Activated naive CD8-positive, alpha-beta T cell treated with anti-CD3 and anti-CD28 coated beads, Interleukin-2, amount 50 U/mL, for 24 hours (primary cell): ENCODE results near the gene INO80B.

Source experiments
- ATAC-seq: fragments of 150-1000 bp; cut with Tn5 transposase; one replicate; pipeline ENCODE4 v1.10.0; 2021
- DNase-seq: peaks from one replicate; pipeline ENCODE4 v3.0.0; 2021
- H3K27ac Mint-ChIP-seq: one replicate; pipeline ENCODE4 v1.8.0; 2021; ENCODE audit warnings: mild to moderate bottlenecking, mixed read lengths
- H3K27me3 Mint-ChIP-seq: one replicate; pipeline ENCODE4 v1.8.0; 2021; ENCODE audit warnings: mixed read lengths
- H3K36me3 Mint-ChIP-seq: one replicate; pipeline ENCODE4 v1.8.0; 2021; ENCODE audit warnings: low read depth, mixed read lengths
- H3K4me1 Mint-ChIP-seq: one replicate; pipeline ENCODE4 v1.8.0; 2021; ENCODE audit warnings: mixed read lengths
- H3K4me3 Mint-ChIP-seq: one replicate; pipeline ENCODE4 v1.8.0; 2021; ENCODE audit warnings: mild to moderate bottlenecking, moderate library complexity, mixed read lengths
- H3K9me3 Mint-ChIP-seq: one replicate; pipeline ENCODE4 v1.8.0; 2021; ENCODE audit warnings: mixed read lengths

INO80B gene

GRCh38 chr2:74454654-74455511, at the start of gene INO80B:
INO80B (plus strand) TSS chr2:74455087; CDS start chr2:74455117, 30 bp downstream.
- peak within 1 kb of the TSS; percentile 97 for H3K27ac Mint-ChIP-seq
- peaks cover 58% of the 10 kb centered on the region for H3K4me1 Mint-ChIP-seq
- no peaks in the 10 kb centered on the region for H3K9me3 Mint-ChIP-seq

GRCh38 chr2:74406035-74406434, 48.9 kb upstream of the INO80B start:
- H3K4me3 Mint-ChIP-seq = no peak overlapping the region
- no peaks in the 10 kb centered on the region for H3K36me3 Mint-ChIP-seq
- no peaks in the 10 kb centered on the region for H3K9me3 Mint-ChIP-seq
- peaks cover 3% of the 10 kb centered on the region for H3K27me3 Mint-ChIP-seq
- DNase-seq = no peak
- no peaks in the 10 kb centered on the region for H3K4me1 Mint-ChIP-seq
- no peak for ATAC-seq
- no peak overlapping the region for H3K27ac Mint-ChIP-seq

More at GRCh38 chr2:74454654-74455511, at the start of gene INO80B:
- Mint-ChIP-seq H3K36me3 (peaks cover 17% of the 10 kb centered on the region), H3K4me3 (peak within 1 kb of the TSS; percentile 98), H3K27me3 (peaks cover 2% of the 10 kb centered on the region)
- DNase-seq (peak; percentile 96), ATAC-seq (peak; percentile 55)

DNA sequence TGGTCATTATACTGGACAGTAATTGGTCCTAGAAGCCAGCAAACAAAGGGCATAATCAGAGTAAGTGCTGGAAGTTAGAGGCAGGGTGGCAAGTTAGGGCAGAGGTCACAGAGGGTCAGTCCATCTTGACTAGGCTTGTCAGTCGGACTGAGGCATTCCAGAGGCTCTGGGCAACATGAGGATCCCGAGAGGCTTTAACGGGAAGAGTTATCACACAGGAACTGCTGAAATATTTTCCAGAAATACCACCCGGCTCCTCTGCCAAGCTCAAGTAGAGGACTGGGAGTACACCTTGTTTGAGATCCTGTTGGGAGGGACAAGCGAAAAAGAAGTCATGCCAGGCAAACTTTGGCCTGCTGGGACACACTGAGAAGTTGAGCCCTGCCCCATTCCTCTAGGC, 47.2 kb upstream of the INO80B start:
- DNase-seq = no peak
- no peak for ATAC-seq
- Mint-ChIP-seq H3K36me3 (no peaks in the 10 kb centered on the region), H3K4me1 (no peaks in the 10 kb centered on the region), H3K9me3 (no peaks in the 10 kb centered on the region), H3K27me3 (peaks cover 3% of the 10 kb centered on the region), H3K4me3 (no peak overlapping the region), H3K27ac (no peak overlapping the region)

DNA sequence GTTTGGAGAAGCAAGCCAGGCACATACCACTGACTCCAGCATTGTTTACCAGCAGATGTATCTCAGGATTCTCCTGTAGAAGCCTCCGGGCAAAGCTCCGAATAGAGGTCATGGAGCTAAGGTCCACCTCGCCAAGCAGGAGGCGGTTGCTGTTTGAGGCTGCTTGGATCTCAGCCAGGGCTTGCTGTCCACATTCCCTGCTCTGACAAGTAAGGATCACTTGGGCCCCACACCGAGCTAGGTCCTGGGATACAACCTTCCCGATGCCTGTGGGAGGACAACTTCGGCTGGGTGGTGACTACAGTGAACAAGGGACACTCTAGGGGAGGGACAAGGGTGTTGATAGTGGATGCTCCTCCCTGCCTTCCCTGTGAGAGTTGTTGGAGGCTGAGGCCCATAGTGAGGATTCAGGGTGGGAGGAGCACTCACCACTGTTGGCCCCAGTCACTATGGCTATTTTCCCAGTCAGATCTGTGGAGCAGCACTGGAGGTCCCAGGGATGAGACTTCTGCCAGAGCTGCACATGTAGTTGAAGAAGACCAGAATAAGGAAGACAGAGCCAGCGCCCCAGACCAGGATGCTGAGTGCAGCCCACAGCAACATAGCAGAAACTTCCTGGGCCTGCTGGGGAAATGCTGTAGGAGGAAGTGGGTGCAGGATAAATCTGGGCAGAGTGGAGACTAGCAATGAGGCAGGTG, 41.7 kb upstream of the INO80B start:
- no peak overlapping the region for H3K27ac Mint-ChIP-seq
- no peaks in the 10 kb centered on the region for H3K9me3 Mint-ChIP-seq
- H3K4me1 Mint-ChIP-seq = peaks cover 27% of the 10 kb centered on the region
- ATAC-seq (no peak), DNase-seq (no peak)
- no peaks in the 10 kb centered on the region for H3K27me3 Mint-ChIP-seq
- no peaks in the 10 kb centered on the region for H3K36me3 Mint-ChIP-seq
- no peak overlapping the region for H3K4me3 Mint-ChIP-seq

DNA sequence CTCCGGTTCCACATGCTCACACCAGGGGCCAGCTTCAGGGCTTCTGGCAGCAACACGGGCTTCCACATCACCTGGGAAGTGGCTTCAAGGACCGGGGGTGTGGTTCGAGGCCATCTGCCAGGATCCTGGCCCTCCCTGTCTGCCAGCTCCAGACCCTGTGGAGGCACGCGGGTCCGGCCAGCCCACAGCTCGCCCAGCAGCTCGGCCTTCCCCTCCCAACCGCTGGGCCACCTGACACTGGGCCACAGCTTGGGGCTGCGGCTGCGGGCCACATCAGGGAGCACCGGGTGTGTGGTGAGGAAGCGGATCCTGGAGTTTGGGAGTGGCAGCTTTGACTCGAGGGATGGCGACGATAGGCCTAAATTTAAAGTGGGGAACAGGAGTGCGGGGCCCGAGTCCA, 40.4 kb upstream of the INO80B start:
- Mint-ChIP-seq H3K27ac (no peak overlapping the region), H3K4me1 (peaks cover 29% of the 10 kb centered on the region), H3K9me3 (no peaks in the 10 kb centered on the region), H3K27me3 (no peaks in the 10 kb centered on the region), H3K36me3 (no peaks in the 10 kb centered on the region), H3K4me3 (peak overlapping the region; percentile 66)
- DNase-seq = no peak
- ATAC-seq = no peak

GRCh38 chr2:74414881-74415761, 39.8 kb upstream of the INO80B start:
- Mint-ChIP-seq H3K27me3 (no peaks in the 10 kb centered on the region), H3K9me3 (no peaks in the 10 kb centered on the region), H3K36me3 (no peaks in the 10 kb centered on the region), H3K27ac (no peak overlapping the region), H3K4me1 (peaks cover 32% of the 10 kb centered on the region), H3K4me3 (peak overlapping the region; percentile 66)
- ATAC-seq (peak; percentile 33), DNase-seq (peak; percentile 41)

DNA sequence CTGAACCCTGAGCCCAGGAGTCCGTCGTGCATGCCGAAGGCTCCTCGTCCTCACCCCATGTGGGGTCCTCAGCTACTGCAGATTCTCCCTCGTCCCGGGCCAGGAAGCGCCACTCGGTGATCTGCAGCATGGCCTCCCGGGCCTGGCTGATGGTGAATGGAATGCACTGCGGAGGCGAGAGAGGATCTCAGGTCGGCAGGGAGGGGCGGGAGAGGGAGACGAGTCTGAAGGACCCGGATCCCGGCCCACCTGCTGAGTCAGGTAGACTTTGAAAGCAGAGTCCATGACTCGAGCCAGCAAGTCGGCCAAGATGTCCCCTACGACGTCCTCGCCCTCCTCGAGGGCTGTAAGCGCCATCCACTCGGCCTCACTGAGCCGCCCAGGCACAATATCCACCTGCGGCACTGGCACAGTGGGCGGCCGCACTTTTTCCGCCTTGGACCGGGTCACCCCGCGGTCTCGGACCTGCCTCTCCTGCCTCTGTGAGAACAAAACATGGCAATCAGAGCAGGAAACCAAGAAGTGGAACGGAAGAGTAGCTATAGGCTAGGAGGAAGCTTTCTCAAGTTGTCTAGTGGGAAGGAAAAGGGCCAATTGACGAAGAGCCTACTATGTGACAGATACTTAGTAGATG, 39.0 kb upstream of the INO80B start:
- H3K36me3 Mint-ChIP-seq = no peaks in the 10 kb centered on the region
- H3K4me3 Mint-ChIP-seq = peak overlapping the region; percentile 63
- DNase-seq (no peak), ATAC-seq (peak; percentile 9)
- no peaks in the 10 kb centered on the region for H3K27me3 Mint-ChIP-seq
- H3K4me1 Mint-ChIP-seq = peaks cover 37% of the 10 kb centered on the region
- no peak overlapping the region for H3K27ac Mint-ChIP-seq
- no peaks in the 10 kb centered on the region for H3K9me3 Mint-ChIP-seq

DNA sequence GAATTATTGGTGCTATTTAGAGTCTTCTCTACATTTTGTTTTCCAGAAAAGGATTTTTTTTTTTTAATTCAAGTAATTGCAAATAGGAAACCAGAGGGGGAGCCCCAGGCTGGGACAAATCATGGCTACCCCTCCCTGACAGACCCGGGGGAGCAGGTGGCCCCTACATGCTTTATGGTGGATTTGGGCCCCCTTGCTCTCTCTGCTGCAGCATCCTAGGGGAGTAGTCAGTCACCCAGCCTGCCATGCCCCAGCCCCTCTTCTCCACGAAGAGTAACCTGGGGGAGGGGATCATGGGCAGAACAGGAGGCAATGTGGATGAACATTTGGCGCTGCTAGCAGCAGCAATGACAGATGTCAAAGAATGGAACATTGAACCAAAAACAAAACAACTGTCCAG, 38.1 kb upstream of the INO80B start:
- ATAC-seq = no peak
- Mint-ChIP-seq H3K27me3 (no peaks in the 10 kb centered on the region), H3K4me3 (no peak overlapping the region), H3K9me3 (no peaks in the 10 kb centered on the region), H3K27ac (no peak overlapping the region), H3K36me3 (no peaks in the 10 kb centered on the region), H3K4me1 (peaks cover 43% of the 10 kb centered on the region)
- DNase-seq = no peak

DNA sequence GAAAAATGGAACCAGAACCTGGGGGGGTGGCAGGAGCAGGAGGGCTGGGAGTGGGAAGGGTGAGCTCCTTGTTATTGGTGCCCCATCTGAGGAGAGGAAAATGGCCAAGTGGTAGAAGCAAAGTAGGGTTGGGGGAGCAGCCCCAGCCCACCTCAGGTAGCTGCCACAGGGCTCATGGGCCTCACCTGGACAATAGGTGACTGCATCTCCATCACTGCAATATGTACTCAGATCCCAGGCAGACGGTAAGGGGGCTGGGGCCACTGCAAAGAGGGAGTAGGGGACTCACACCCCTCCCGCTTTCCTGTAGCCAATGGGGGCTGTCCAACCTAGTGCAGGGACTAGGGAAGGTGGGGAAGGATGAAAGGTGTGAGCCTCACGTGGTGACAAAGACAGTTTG, 37.7 kb upstream of the INO80B start:
- Mint-ChIP-seq H3K4me3 (no peak overlapping the region), H3K4me1 (peaks cover 47% of the 10 kb centered on the region), H3K27ac (no peak overlapping the region), H3K27me3 (no peaks in the 10 kb centered on the region), H3K9me3 (no peaks in the 10 kb centered on the region), H3K36me3 (no peaks in the 10 kb centered on the region)
- no peak for ATAC-seq
- DNase-seq = no peak

GRCh38 chr2:74417763-74418162, 37.1 kb upstream of the INO80B start:
- ATAC-seq (no peak), DNase-seq (no peak)
- Mint-ChIP-seq H3K27me3 (no peaks in the 10 kb centered on the region), H3K27ac (no peak overlapping the region), H3K4me3 (no peak overlapping the region), H3K4me1 (peaks cover 53% of the 10 kb centered on the region), H3K36me3 (peaks cover 1% of the 10 kb centered on the region), H3K9me3 (no peaks in the 10 kb centered on the region)

GRCh38 chr2:74418312-74418711, 36.6 kb upstream of the INO80B start:
- Mint-ChIP-seq H3K36me3 (peaks cover 5% of the 10 kb centered on the region), H3K9me3 (no peaks in the 10 kb centered on the region), H3K4me1 (peaks cover 56% of the 10 kb centered on the region), H3K27ac (no peak overlapping the region), H3K27me3 (no peaks in the 10 kb centered on the region), H3K4me3 (no peak overlapping the region)
- ATAC-seq = no peak
- DNase-seq = no peak

DNA sequence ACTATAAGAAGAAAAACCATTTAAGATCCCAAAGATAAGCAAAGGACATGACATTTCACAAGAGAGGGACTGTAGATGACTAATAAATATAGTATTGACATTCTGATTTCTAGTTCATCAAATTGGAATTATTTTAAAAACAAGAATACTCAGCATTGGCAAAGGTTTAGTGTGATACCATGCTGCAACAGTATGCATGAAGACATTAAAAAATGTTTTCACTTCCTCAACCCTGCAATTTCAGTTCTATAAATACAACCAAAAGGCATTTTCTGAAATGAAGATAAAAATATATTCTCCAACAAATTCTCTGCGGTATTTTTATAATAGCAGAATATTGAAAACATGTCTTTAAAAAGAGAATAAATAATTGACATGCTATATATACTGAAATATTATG, 35.5 kb upstream of the INO80B start:
- peaks cover 49% of the 10 kb centered on the region for H3K4me1 Mint-ChIP-seq
- peaks cover 9% of the 10 kb centered on the region for H3K36me3 Mint-ChIP-seq
- no peaks in the 10 kb centered on the region for H3K27me3 Mint-ChIP-seq
- no peak overlapping the region for H3K4me3 Mint-ChIP-seq
- no peaks in the 10 kb centered on the region for H3K9me3 Mint-ChIP-seq
- H3K27ac Mint-ChIP-seq = no peak overlapping the region
- ATAC-seq (no peak), DNase-seq (no peak)

GRCh38 chr2:74420006-74420405, 34.9 kb upstream of the INO80B start:
- Mint-ChIP-seq H3K4me3 (peak overlapping the region; percentile 96), H3K36me3 (peaks cover 12% of the 10 kb centered on the region), H3K27me3 (no peaks in the 10 kb centered on the region), H3K9me3 (no peaks in the 10 kb centered on the region), H3K27ac (peak overlapping the region; percentile 2), H3K4me1 (peaks cover 47% of the 10 kb centered on the region)
- ATAC-seq (no peak), DNase-seq (no peak)
